OCI-LY7 (cell line): ENCODE results near the gene TES. TPM values are rescaled to one million over a fixed set of nuclear protein-coding genes. Genes with fewer than 3 reads are reported as not detected.

Experiments
- BruUV-seq: library from RNA; stranded (reverse); fragments of 400-500 nt; replicated peaks from 2 replicates; lab custom pipeline; 2021; lab: Mats Ljungman, UMichigan
- CTCF ChIA-PET: fragments of 300-600 bp; sonication (Branson Sonifier 250); formaldehyde crosslinking; loops from one replicate; lab custom pipeline; 2022; ENCODE audit warnings: antibody characterized with exemption; ENCODE audit not compliant: unreplicated experiment; lab: Charles Lee
- POLR2A ChIA-PET: fragments of 300-600 bp; sonication (Branson Sonifier 250); formaldehyde crosslinking; loops from one replicate; lab custom pipeline; 2022; ENCODE audit warnings: antibody characterized with exemption; lab: Charles Lee
- DNase-seq: peaks from one replicate; pipeline ENCODE4 v3.0.0-alpha.2; 2015; ENCODE audit warnings: low spot score
- H2AFZ ChIP-seq: fragments of 200-600 bp; sonication (generic), shearing (Covaris generic); 2 replicates; pipeline ENCODE4 v1.6.1; 2014; ENCODE audit warnings: mild to moderate bottlenecking, antibody characterized with exemption, low read length, moderate library complexity
- H3K27ac ChIP-seq: fragments of 200-600 bp; sonication (generic); 2 replicates; pipeline ENCODE4 v1.5.1; 2014; ENCODE audit warnings: mixed run types, low read depth, mild to moderate bottlenecking, moderate library complexity, low read length, inconsistent platforms; ENCODE audit not compliant: poor library complexity, severe bottlenecking
- H3K36me3 ChIP-seq: fragments of 200-600 bp; sonication (generic); 2 replicates; pipeline ENCODE4 v1.6.1; 2014; ENCODE audit warnings: mild to moderate bottlenecking, antibody characterized with exemption, low read length, moderate library complexity, mixed read lengths; ENCODE audit not compliant: insufficient read depth
- H3K4me1 ChIP-seq: fragments of 200-600 bp; sonication (generic); 2 replicates; pipeline ENCODE4 v1.5.1; 2014; ENCODE audit warnings: mild to moderate bottlenecking, low read length; ENCODE audit not compliant: insufficient read depth, poor library complexity, severe bottlenecking
- H3K4me2 ChIP-seq: fragments of 200-600 bp; sonication (generic); 2 replicates; pipeline ENCODE4 v1.6.1; 2014; ENCODE audit warnings: mild to moderate bottlenecking, low read length
- H3K4me3 ChIP-seq: fragments of 200-600 bp; sonication (generic); 2 replicates; pipeline ENCODE4 v1.5.1; 2014; ENCODE audit warnings: mild to moderate bottlenecking, low read depth, low read length; ENCODE audit not compliant: poor library complexity, severe bottlenecking
- H3K79me2 ChIP-seq: fragments of 200-600 bp; sonication (generic); 2 replicates; pipeline ENCODE4 v1.6.1; 2016; ENCODE audit warnings: low read depth, mild to moderate bottlenecking, low read length, moderate library complexity, mixed read lengths; ENCODE audit not compliant: insufficient read depth
- H3K9me2 ChIP-seq: fragments of 200-600 bp; sonication (generic); 2 replicates; pipeline ENCODE4 v1.6.1; 2016; ENCODE audit warnings: mild to moderate bottlenecking, low read length, mixed read lengths; ENCODE audit not compliant: insufficient read depth
- H3K9me3 ChIP-seq: fragments of 200-600 bp; sonication (generic); 2 replicates; pipeline ENCODE4 v1.6.1; 2014; ENCODE audit warnings: mild to moderate bottlenecking, mixed run types, low read length, mixed read lengths
- H4K20me1 ChIP-seq: fragments of 200-600 bp; sonication (generic); 2 replicates; pipeline ENCODE4 v1.6.1; 2014; ENCODE audit warnings: mild to moderate bottlenecking, antibody characterized with exemption, low read length, moderate library complexity, mixed read lengths; ENCODE audit not compliant: insufficient read depth
- EZH2phosphoT487 ChIP-seq: fragments of 200-600 bp; sonication (generic); IDR thresholded peaks from 2 replicates; pipeline ENCODE4 v1.6.1; 2018; ENCODE audit warnings: low read depth, borderline replicate concordance, mild to moderate bottlenecking, mixed run types, antibody characterized with exemption, low read length, moderate library complexity, mixed read lengths
- intact Hi-C: fragments of 100-400 bp; cut with micrococcal nuclease; formaldehyde crosslinking; loops from one replicate; pipeline ENCODE4 v1.10.0; 2022; ENCODE audit not compliant: unreplicated experiment
- total RNA-seq, 2 experiments: library from RNA; depleted of rRNA in 1 of 2; stranded (reverse); fragments of >200 nt in 1 of 2; shearing (Covaris generic) in 1 of 2; gene quantifications; 2 replicates each; pipeline ENCODE4 v1.2.3, GENCODE V29; 2014 to 2022
- TF ChIP-seq, protein P1 (sequence below): fragments of 200-600 bp; sonication (generic); conservative IDR thresholded peaks from 2 replicates; pipeline ENCODE4 v1.5.1; 2014; ENCODE audit warnings: mild to moderate bottlenecking, antibody characterized with exemption, low read length, moderate library complexity, mixed read lengths

Gene TES
- total RNA-seq, 2 experiments from 2014 or later: not detected

DNA sequence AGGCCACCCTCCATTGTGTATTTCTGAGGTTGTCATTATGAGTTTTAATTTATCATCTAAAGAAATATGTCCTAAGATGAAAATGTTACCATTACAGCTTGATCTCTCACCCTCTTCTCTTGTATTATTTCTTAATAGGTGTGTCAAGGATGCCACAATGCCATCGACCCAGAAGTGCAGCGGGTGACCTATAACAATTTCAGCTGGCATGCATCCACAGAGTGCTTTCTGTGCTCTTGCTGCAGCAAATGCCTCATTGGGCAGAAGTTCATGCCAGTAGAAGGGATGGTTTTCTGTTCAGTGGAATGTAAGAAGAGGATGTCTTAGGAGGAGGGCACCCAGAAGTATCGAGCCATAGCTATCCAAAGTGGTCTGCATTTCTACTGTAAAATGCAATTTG is 46.8 kb downstream of the TES start:
- intact Hi-C loops: no loop called here
- no peaks in the 10 kb centered on the region for H3K9me3 ChIP-seq
- H3K4me1 ChIP-seq: no peaks in the 10 kb centered on the region
- no peak for DNase-seq
- H2AFZ ChIP-seq: no peak overlapping the region
- TF ChIP-seq, protein P1, sequence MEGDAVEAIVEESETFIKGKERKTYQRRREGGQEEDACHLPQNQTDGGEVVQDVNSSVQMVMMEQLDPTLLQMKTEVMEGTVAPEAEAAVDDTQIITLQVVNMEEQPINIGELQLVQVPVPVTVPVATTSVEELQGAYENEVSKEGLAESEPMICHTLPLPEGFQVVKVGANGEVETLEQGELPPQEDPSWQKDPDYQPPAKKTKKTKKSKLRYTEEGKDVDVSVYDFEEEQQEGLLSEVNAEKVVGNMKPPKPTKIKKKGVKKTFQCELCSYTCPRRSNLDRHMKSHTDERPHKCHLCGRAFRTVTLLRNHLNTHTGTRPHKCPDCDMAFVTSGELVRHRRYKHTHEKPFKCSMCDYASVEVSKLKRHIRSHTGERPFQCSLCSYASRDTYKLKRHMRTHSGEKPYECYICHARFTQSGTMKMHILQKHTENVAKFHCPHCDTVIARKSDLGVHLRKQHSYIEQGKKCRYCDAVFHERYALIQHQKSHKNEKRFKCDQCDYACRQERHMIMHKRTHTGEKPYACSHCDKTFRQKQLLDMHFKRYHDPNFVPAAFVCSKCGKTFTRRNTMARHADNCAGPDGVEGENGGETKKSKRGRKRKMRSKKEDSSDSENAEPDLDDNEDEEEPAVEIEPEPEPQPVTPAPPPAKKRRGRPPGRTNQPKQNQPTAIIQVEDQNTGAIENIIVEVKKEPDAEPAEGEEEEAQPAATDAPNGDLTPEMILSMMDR: no peak
- TF ChIP-seq EZH2phosphoT487: no peak
- CTCF ChIA-PET: no interaction called here
- no peaks in the 10 kb centered on the region for H3K79me2 ChIP-seq
- POLR2A ChIA-PET: no interaction called here
- no peak overlapping the region for H3K27ac ChIP-seq
- H3K36me3 ChIP-seq: no peaks in the 10 kb centered on the region
- no peak overlapping the region for H3K4me3 ChIP-seq
- no peaks in the 10 kb centered on the region for H3K9me2 ChIP-seq
- H3K4me2 ChIP-seq: no peak overlapping the region
- no peaks in the 10 kb centered on the region for H4K20me1 ChIP-seq
- BruUV-seq: no TSS peak

DNA sequence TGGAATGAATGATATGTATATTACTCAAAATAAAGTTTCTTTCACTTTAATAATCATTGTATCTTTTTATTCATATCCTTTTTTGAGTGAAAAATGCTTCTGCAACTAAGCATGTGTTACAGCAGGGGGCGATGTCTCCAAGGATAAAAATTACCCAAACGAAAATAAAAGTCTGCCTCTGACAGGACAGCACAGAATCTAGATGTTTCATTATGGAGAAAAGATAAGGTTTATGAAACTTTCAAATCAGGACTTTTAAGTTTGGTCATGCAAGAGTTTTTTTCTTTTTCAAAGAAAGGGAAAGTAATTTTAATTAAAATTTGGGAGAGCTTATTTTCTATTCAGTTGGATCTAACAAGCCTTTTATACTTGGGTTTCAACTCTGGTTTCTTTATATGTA is 48.4 kb downstream of the TES start:
- BruUV-seq: no TSS peak
- intact Hi-C loops: loop anchor here (1.0 to 2.0 kb wide), 2 partner anchors 330 to 548 kb away; no protein-coding TSS in a partner anchor
- H3K9me3 ChIP-seq: no peaks in the 10 kb centered on the region

More for the DNA sequence above, 48.4 kb downstream of the TES start:
- Histone ChIP-seq H3K27ac (no peak overlapping the region), H3K4me2 (no peak overlapping the region), H3K36me3 (no peaks in the 10 kb centered on the region), H4K20me1 (no peaks in the 10 kb centered on the region), H3K9me2 (no peaks in the 10 kb centered on the region), H3K79me2 (no peaks in the 10 kb centered on the region), H2AFZ (no peak overlapping the region), H3K4me1 (no peaks in the 10 kb centered on the region), H3K4me3 (no peak overlapping the region)
- no peak for TF ChIP-seq EZH2phosphoT487
- TF ChIP-seq, protein P1: peak; percentile 91
- peak; percentile 45 for DNase-seq
- POLR2A ChIA-PET: interaction anchor here (0.5 to 0.9 kb wide), 2 partner anchors 17 to 328 kb away, joined by 3 to 4 read pairs; no protein-coding TSS in a partner anchor
- CTCF ChIA-PET: no interaction called here
